HG03575 (cell line): ENCODE measurements around the gene PACSIN1.

ENCODE experiments used
- ATAC-seq: cut with Tn5 transposase; IDR thresholded peaks from one replicate; pipeline ENCODE4 v1.9.1; 2021; ENCODE audit not compliant: unreplicated experiment, insufficient number of reproducible peaks, low FRiP score; ENCODE audit errors: extremely low read depth

Gene PACSIN1

DNA sequence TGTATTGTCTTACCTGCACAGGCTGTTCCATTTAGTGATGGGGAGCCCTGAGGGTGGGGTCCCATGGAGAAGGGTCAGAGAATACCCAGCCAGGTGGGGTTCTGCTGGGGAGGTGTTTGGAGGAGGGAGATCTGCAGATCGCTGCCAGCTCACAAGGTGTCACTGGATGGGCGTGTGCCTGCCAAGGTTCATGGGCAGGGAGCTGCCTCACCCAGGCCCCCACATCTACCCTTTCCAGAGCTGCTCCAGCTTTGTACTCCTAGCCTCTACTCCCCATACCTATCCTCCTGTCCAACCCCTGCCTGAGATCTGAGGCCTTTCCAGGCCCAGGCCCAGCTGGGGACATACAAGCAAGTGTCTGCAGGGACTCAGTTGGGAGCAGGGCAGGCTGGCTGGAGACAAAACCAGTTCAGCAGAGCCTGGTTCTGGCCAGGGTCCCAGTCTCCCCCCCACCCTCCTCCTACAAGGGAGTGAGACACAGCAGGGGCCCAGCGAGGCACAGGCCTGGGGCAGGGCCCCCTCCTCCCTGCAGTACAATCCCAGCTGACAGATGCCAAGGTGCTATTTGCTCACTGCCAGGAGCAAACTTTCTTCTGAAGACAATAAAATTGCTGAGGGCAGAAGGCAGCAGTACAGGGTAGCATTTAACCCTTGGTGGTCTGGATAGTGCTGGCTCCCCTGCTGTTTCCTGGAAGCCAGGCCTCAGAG, 70.5 kb downstream of the PACSIN1 start:
- ATAC-seq = no peak

DNA sequence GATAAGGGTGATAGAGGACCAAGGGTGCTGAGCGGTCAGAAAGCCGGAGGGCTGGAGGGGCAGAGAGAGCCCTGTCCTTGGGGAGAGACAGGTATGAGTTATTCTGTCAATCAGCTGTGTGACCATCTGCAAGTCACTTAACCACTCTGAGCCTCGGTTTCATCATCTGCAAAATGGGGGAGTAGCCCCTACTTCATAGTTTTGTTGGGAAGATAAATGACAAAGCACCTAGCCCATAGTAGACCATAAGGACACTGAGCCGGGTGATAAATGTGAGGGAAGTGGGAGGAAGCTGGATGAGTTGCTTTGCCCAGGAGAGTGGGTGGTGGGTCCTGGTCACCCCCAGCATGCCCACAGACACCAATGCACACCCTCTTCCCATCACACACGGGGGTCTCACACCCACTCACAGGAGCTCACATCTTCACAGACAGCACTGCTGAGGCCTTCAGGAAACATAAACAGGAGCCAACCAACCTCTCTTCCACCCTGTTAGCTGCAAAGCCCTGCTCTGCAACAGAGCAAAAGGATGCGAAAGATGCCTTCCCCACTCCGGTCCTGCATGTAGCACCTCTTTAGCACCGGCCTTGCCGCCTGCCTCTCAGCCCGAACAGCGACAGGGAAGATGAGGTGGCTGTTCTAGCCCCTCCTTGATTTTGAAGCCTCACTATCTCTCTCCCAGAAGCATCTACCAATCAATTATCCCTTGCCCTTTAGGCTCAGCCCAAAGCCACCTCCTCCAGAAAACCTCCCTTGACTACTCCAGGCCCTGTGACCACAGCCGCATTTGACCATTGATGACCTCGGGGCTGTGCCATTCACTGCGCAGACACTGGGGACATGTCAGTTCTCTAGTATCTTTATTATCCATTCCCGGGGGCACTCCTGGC, 71.3 kb downstream of the PACSIN1 start:
- no peak for ATAC-seq

DNA sequence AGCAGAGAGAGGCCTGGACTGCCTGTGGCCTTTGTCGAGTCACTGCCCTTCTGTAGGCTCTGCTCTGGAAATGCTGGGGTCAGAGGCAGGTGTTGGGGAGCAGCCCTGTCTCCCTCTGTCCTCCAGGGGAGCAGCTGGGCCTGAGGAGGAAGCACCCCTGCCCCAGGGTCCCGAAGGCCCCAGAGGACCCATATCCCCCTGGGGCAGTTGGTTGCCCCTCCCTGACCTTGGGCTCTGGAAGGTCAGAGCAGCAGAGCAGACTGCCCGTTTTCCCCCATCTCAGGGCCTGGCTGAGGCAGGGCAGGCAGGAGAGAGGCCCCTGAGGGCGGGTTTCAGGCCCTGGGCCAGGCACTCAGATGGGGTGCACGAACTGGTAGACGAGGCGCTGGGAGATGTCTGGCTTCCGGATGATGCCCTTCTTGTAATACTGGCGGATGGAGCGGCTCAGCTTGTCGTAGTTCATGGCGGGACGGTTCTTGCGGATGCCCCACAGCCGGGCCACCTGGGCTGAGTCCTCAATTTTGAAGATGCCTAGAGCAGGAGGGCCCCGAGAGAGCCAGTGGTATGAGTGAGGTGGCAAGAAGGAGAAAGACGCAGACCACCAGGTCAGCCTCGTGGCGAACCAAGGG, 72.2 kb downstream of the PACSIN1 start:
- ATAC-seq = no peak

DNA sequence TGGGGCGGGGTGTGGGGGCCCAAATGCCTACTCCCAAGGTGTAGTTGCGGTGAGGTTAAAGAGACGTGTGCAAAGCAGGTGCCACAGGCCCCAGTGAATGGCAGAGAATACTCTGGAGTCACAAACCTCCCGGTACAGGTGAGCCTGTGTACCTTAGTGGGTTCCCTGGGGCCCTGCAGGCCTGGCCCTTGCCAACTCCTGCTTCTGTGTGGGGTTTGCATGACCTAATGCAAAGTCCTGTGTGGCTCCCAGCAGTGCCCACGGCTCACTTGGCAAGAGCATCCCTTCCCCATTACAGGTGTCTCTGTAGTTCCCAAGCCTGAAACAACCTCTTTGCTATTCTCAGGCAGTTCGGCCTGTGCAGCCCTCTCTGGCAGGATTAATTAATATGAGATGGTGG, 72.7 kb downstream of the PACSIN1 start:
- ATAC-seq = no peak

DNA sequence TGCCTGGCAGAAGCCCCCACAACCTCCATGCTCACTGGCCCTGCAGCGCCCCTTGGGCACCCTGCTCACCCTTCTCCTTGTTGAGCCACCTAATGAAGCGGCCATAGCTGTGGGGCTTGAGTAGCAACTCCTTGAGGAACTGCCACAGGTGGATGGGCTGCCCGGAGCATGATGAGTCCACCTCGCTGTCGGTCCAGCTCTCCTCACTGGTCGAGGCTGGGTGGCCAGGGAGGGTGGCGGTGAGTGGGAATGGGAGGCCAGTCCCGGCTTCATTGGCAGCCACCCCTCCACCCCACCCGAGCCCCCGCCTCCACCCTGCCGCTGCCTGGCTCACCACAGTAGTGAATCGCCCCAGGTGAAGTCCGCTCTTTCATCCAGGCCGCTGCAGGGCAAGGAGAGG, 73.3 kb downstream of the PACSIN1 start:
- ATAC-seq = no peak

DNA sequence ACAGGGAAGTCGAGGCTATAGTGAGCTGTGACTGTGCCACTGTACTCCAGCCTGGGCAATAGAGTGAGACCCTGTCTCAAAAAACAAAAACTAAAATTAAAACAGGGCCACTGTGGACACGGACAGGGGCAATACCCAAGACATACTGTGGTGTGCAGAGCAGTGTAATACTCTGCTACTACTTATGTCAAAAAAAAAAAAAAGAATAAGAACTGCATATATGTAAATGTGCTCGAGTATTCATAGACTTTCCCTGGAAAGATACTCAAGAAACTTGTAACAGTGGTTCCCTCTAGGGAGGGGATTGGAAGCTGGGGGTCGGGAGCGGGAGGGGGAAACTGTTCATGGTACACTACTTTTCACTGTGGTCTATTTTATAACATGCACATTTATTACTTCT, 74.3 kb downstream of the PACSIN1 start:
- no peak for ATAC-seq

DNA sequence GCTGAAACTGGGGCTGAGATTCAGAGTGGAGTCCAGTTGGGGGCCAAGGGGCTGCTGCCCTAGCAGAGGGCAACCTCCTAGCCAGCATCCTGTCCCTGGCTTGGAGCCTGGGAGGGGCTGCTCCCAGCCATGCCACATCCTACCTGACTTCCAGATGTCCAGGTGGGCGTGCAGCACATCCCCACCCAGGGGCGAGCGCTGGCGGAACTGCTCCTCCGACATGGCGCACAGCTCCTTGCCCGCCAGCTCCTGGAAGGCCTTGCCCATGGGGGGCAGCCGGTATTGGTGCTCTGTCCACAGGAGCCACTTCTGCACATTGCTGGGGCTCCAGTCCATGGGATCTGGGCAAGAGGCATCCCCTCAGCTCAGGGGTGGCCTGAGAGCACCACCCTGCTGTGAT, 75.0 kb downstream of the PACSIN1 start:
- ATAC-seq = no peak

DNA sequence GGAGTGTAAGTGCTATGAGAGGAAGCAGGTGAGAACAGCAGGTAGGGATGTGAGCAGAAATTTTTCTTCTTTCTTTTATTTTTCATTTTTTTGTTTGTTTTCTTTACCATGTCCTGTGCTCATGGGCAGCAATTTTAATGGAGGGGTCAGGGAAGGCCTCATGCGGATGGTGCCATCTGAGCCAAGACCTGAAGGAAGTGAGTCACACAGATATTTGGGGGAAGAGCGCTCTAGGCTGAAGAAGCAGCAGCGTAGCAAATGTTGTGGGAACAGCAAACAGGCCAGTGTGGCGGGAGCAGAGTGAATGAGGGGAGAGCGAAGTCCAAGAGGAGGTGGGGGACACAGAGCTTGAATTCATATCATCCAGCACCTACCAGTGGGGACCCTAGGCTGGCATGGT, 77.5 kb downstream of the PACSIN1 start:
- ATAC-seq = no peak

DNA sequence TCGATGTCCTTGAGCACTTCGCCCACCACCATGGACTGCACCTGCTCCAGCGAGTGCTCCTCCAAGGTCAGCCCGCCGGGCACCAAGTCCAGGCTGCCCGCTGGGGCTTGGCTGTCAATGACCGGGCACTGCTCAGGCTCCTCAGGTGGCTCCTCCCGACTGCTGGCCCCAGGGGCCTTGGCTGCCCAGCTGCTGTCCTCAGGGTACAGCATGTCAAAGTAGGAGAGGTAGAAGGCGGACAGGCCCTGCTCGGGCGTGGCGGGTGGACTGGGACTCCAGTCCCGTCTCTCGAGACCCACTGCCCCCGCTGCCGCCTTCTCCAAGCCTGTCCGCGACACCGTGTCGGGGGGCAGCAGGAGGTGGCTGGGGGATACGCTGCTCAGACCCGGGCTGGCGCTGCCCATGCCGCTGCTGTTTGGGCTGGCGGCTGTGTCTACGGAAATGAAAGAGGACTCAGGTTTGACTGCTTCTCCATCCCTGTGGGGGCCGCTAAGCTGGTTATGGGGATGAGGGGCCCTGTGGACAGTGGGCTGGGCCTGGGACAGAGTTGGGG, 78.3 kb downstream of the PACSIN1 start:
- no peak for ATAC-seq

DNA sequence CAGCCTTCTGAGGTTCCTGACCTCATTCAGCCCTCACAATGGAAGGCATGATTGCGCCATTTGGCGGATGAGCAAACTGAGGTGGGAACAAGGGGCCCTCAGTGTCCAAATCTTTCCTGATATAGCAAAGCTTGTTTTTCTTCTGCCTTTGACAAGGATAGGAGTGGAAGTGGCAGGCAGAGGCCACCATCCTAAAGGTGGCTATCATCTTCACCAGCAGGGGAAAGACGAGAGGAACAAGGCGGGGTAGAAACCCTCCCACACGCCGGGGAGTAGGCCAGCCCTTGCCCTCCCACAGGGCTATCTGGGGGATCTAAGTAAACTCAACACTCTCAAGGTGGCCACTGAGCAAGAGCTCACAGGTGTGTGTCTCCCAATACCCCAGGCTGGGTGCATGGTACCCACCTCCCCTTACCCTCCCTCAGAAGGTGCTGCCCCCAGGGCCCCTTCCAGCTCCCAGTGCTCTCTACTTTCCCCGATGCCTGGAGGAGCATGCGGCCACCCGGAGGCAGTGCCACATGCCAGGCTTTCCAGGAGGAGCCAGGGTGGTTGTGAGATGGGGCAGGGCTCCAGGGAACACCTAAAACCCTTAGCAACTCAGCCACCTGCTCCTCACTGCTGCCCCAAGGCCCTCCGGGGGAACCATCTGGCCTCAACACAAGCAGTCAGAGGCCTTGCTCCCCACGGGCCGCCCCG, 79.0 kb downstream of the PACSIN1 start:
- ATAC-seq = no peak

DNA sequence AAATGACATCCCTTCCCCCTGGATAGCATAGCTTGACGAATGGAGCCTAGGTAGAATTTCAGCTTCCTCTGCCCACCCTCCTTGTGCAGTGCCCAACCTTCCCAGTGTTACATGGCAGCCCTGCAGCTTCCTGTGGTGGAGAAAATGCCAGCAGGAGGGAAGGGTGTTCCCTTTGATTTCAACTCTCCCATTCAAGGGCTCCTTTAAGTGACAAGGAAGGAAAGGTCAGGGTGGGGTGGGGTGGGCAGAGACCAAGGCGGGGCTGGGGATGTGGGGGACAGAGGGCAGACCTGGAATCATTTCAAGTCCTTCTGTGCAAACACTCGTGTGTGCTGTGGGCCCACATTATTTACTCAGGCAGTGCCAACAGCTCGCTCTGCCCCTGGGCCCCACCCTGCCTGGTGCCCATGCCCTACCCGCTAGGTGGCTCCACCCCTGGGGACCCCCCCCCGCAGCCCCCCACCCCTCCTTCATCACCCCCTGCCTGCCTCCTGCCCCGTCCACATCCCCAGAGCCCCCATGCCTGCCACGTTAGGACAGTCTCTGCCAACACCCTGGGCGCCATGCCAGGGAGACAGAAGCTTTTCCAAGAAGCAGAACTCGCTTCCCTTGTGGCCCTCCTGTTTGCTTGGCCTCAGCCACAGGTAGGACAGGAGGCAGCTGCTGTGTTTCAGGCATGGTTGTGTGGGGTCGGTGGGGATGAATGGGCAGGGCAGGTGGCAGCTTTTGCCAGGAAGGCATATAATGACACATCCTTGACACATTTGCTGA, 80.9 kb downstream of the PACSIN1 start:
- ATAC-seq = no peak

DNA sequence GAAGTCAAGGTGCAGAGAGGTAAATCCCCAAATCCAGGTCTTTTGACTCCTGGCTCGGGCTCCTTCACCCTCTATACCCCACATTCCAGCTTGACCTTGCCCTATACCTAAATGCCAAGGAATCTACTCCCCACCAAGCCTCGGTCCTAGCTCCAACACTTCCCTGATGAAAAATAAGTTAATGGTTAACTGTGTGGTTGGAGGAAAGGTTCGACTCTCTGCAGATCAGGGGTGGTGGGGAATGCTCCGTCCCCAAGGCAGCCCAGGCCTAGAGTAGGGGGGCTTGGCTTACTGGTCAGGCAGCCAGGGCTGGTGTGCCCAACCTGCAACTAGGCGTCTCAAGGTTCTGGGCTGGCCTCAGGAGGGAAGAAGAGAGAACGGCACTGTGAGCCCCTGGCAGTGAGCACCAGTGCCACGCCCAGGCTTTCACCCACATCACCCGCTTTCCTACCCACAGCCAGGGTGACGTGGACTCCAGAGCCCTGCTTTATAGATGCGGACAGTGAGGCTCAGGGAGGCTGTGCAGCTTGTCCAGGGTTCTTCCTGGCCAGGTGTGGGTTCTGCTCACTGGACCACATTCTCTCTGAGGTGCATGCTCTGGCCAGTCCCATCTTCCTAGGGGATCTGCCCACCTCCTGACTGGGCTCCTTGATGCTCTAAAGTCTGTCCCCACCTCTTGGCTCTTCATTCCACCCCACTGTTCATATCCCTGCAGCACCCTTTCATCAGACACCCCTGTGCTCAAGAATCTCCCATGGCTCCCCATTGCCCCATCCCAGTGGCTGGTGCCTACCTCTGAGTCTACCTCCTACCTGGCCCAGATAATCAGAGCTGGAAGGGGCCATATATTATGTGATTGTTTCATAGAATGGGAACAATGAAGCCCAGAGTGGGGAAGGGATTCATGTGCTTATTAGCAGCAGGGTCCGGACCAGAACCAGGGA, 82.1 kb downstream of the PACSIN1 start:
- no peak for ATAC-seq

DNA sequence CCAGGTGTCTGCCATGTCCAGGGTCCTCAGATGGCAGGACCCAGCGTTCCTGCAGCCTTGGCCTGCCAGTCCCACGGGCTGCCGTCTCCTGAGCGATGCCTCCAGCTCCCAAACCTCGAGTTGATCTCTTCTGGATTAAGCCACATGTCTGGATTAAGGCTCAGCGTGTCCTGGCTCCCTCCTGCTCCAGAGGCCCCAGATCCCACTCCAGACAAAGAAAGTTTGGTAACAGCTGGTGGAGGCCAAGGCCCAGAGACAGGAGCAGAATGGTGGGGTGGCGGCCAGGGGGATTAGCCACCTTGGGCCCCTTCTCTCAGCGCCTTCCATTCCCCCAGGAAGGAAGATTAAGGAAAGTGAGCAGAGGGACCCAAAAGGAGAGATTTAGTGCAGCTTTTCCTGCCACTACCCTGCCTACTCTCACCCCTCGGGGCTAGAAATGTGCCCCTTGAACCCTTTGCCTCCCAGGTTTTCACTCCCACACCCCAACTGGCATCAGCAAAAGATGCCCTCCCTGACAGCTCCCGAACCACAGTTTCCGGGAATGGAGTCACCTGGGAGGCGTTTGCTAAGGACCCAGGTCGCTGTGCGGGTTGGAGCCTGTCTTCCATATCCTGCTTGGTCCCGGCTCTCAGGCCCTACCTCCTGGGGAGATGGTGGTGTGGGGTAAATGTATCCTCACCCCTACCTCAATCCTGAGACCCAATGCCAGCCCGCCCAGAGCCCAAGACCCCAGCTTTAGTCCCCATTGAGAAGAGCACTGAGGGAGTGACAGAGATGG, 83.3 kb downstream of the PACSIN1 start:
- no peak for ATAC-seq

DNA sequence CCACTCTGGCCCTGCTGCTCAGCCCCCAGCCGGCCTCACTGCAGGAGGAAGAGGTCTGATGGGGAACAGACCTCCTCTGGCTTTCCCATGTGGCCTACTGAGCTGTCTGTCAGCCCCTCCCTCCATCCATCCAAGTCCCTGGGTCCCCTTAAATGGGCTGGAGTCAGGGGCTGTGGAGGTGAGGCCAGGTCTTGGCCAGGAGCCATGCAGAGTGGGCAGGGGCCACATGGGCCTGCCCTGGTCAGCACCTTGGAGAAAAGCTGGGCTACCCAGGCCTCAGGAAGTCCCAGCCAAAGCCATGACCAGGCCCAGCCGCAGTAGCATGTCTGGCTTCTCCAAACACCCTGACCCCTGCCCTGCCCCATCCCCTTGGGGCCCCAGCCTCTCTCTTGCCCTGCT, 83.9 kb downstream of the PACSIN1 start:
- no peak for ATAC-seq

DNA sequence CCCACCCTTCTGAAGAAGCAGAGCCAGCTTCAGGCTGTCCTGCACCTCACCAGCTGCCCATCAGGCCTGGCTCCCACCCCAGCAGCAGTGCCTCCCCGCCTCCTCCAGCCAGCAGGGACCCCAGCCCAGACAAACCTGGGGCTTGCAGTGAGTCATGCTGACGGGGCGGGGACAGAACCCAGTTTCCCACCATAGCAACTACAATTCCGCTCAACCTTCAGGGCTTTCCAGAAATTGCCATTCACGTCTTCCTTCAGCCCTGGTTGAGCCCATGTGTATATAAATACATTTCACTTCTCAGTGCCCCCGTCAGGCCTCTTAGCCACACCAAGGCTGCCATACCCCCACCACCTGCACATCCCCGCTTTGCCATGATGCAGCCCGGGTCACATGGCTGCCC, 85.8 kb downstream of the PACSIN1 start:
- ATAC-seq = no peak

DNA sequence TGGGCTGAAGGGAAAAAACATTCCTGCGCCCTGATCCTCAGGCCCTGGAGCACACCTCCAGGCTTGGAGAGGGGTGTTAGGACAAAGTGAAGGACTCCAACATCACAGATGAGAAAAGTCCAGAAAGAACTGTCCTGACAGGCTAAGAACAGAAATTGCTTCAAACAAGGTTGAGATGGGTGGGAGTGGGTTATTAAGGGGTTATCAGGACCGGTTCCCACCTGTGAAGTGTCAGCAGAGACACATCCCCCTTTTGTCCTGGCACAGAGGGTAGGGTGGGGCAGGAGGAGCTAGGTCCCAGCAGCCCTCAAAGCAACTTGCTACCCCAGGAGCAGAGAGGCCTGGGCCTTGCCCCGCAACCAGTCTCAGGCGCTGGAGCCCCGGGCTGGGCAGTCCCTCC, 86.7 kb downstream of the PACSIN1 start:
- no peak for ATAC-seq

DNA sequence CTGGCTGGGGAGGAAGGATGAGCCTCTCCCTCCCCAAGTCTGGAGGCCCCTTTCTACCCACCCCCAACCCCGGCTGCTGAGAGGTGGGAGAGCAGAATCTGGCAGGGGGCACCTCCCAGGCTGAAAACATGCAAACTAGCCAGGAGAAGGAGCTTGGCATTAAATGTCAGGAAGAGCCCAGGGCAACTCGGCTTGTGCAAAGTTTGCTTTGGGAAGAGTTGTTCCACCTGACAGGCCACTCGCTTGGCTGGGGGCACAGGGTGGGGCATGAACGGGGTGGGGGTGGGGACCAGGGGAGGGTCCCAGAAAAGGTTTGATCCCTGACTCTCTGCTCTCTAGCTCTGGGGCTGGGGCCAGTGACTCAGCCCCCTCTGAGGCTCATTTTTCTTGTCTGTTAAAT, 87.3 kb downstream of the PACSIN1 start:
- no peak for ATAC-seq
